Ishikawa (cell line): ENCODE data around the gene LMAN1.

Experiments
- CEBPB ChIP-seq: IDR thresholded peaks from 2 replicates; pipeline ENCODE4 v1.6.1; 2012
- CREB1 ChIP-seq: IDR thresholded peaks from 2 replicates; pipeline ENCODE4 v1.6.1; 2012; ENCODE audit warnings: low read depth
- EGR1 ChIP-seq: IDR thresholded peaks from 2 replicates; pipeline ENCODE4 v1.6.1; 2012
- EP300 ChIP-seq: IDR thresholded peaks from 2 replicates; pipeline ENCODE4 v1.6.1; 2012; ENCODE audit warnings: borderline replicate concordance
- FOXM1 ChIP-seq: IDR thresholded peaks from 2 replicates; pipeline ENCODE4 v1.6.1; 2012; ENCODE audit warnings: low read depth, borderline replicate concordance
- MAX ChIP-seq: IDR thresholded peaks from 2 replicates; pipeline ENCODE4 v1.6.1; 2012
- NFIC ChIP-seq: IDR thresholded peaks from 2 replicates; pipeline ENCODE4 v1.6.1; 2012
- RAD21 ChIP-seq: IDR thresholded peaks from 2 replicates; pipeline ENCODE4 v1.6.1; 2012; ENCODE audit warnings: low read depth
- TAF1 ChIP-seq: IDR thresholded peaks from 2 replicates; pipeline ENCODE4 v1.6.1; 2012; ENCODE audit warnings: low read depth, mild to moderate bottlenecking
- TCF12 ChIP-seq: IDR thresholded peaks from 2 replicates; pipeline ENCODE4 v1.6.1; 2012; ENCODE audit warnings: low read depth
- TEAD4 ChIP-seq: IDR thresholded peaks from 2 replicates; pipeline ENCODE4 v1.6.1; 2012
- USF1 ChIP-seq: IDR thresholded peaks from 2 replicates; pipeline ENCODE4 v1.6.1; 2012
- YY1 ChIP-seq: IDR thresholded peaks from 2 replicates; pipeline ENCODE4 v1.6.1; 2012; ENCODE audit warnings: low read depth
- ZBTB7A ChIP-seq: IDR thresholded peaks from 2 replicates; pipeline ENCODE4 v1.6.1; 2012; ENCODE audit warnings: low read depth
- TF ChIP-seq, protein P1 (sequence below): IDR thresholded peaks from 2 replicates; pipeline ENCODE4 v1.6.1; 2012; ENCODE audit warnings: low read depth, mild to moderate bottlenecking

The LMAN1 gene

DNA sequence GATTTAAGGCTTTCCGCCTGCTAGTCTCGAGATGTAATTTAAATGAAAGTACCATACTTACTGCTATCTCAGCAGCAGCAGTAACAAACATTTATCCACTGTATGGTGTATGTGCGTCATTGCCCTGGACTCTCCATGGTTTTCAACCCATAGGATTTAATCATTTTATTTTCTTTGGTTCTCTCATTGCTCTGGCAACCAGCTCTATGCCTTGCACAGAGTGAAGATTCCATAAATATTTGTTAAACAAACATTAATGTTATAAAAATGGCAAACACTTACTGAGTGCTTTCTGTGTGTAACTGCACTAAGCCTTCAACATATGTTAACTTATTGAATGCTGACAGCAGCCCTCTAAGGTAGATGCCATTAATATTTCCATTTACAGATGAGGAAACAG is 1.3 kb upstream of the LMAN1 start:
- TF ChIP-seq ZBTB7A (no peak), TCF12 (no peak), USF1 (no peak), RAD21 (no peak), YY1 (no peak), MAX (no peak), EGR1 (no peak), TEAD4 (no peak), EP300 (no peak), NFIC (no peak), CEBPB (no peak), CREB1 (no peak), FOXM1 (no peak), TAF1 (no peak)
- TF ChIP-seq, protein P1, sequence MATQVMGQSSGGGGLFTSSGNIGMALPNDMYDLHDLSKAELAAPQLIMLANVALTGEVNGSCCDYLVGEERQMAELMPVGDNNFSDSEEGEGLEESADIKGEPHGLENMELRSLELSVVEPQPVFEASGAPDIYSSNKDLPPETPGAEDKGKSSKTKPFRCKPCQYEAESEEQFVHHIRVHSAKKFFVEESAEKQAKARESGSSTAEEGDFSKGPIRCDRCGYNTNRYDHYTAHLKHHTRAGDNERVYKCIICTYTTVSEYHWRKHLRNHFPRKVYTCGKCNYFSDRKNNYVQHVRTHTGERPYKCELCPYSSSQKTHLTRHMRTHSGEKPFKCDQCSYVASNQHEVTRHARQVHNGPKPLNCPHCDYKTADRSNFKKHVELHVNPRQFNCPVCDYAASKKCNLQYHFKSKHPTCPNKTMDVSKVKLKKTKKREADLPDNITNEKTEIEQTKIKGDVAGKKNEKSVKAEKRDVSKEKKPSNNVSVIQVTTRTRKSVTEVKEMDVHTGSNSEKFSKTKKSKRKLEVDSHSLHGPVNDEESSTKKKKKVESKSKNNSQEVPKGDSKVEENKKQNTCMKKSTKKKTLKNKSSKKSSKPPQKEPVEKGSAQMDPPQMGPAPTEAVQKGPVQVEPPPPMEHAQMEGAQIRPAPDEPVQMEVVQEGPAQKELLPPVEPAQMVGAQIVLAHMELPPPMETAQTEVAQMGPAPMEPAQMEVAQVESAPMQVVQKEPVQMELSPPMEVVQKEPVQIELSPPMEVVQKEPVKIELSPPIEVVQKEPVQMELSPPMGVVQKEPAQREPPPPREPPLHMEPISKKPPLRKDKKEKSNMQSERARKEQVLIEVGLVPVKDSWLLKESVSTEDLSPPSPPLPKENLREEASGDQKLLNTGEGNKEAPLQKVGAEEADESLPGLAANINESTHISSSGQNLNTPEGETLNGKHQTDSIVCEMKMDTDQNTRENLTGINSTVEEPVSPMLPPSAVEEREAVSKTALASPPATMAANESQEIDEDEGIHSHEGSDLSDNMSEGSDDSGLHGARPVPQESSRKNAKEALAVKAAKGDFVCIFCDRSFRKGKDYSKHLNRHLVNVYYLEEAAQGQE, result no peak

- TF ChIP-seq CREB1 (no peak), USF1 (no peak), FOXM1 (no peak), RAD21 (no peak), ZBTB7A (no peak), TEAD4 (no peak), TCF12 (no peak), EGR1 (no peak), EP300 (no peak), YY1 (no peak), NFIC (no peak), MAX (no peak), CEBPB (no peak), TAF1 (no peak)
- TF ChIP-seq, protein P1, result no peak
Measured at GRCh38 chr18:59359576-59359952, 499 bp upstream of the LMAN1 start.

- TF ChIP-seq EP300 (no peak), CEBPB (no peak), NFIC (no peak)
Measured at GRCh38 chr18:59358414-59358711, 702 bp downstream of the LMAN1 start.

DNA sequence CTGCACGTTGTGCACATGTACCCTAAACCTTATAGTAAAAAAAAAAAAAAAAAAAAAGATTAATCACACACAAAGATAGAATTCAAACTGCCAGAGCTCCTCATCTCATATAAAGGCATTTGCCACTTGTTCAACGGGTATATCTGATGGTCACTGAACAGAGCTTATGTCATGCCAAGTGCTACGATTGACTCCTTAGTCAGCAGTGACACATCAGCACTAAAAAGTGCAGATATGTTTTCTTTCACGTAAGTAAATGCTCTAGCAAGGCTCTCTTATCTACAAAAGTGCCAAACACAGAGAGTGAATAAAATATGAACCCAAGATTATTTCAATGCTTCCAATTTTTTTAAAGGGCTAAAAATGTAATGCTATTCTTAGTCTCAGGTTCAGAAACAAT is 1.1 kb downstream of the LMAN1 start:
- TF ChIP-seq, protein P1, result no peak
- TF ChIP-seq RAD21, result no peak
- no peak for TF ChIP-seq EP300
- TF ChIP-seq MAX, result no peak
- no peak for TF ChIP-seq NFIC
- no peak for TF ChIP-seq FOXM1
- TF ChIP-seq TEAD4, result no peak
- TF ChIP-seq CREB1, result no peak
- no peak for TF ChIP-seq TAF1
- TF ChIP-seq CEBPB, result no peak
- TF ChIP-seq EGR1, result no peak
- TF ChIP-seq ZBTB7A, result no peak
- TF ChIP-seq TCF12, result no peak
- no peak for TF ChIP-seq YY1
- no peak for TF ChIP-seq USF1
